Fibroblast of skin of back (primary cell): ENCODE results near the gene RTL10. TPM values are rescaled to one million over a fixed set of nuclear protein-coding genes. Genes with fewer than 3 reads are reported as not detected.

ENCODE experiments used
- DNase-seq: peaks from one replicate; pipeline ENCODE4 v3.0.0-alpha.2; 2013
- polyA plus RNA-seq, 2 experiments: library from polyadenylated mRNA; unstranded; fragments of 120-200 nt; gene quantifications; one replicate each; pipeline ENCODE4 v1.2.1, GENCODE V29; 2013; ENCODE audit not compliant: insufficient read length in 2 of 2

Gene RTL10, protein sequence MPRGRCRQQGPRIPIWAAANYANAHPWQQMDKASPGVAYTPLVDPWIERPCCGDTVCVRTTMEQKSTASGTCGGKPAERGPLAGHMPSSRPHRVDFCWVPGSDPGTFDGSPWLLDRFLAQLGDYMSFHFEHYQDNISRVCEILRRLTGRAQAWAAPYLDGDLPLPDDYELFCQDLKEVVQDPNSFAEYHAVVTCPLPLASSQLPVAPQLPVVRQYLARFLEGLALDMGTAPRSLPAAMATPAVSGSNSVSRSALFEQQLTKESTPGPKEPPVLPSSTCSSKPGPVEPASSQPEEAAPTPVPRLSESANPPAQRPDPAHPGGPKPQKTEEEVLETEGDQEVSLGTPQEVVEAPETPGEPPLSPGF
- polyA plus RNA-seq (2013, experiment 1 of 2; ENCODE audit: insufficient read length) = 11.7 TPM
- polyA plus RNA-seq (2013, experiment 2 of 2; ENCODE audit: insufficient read length) = 9.1 TPM

DNA sequence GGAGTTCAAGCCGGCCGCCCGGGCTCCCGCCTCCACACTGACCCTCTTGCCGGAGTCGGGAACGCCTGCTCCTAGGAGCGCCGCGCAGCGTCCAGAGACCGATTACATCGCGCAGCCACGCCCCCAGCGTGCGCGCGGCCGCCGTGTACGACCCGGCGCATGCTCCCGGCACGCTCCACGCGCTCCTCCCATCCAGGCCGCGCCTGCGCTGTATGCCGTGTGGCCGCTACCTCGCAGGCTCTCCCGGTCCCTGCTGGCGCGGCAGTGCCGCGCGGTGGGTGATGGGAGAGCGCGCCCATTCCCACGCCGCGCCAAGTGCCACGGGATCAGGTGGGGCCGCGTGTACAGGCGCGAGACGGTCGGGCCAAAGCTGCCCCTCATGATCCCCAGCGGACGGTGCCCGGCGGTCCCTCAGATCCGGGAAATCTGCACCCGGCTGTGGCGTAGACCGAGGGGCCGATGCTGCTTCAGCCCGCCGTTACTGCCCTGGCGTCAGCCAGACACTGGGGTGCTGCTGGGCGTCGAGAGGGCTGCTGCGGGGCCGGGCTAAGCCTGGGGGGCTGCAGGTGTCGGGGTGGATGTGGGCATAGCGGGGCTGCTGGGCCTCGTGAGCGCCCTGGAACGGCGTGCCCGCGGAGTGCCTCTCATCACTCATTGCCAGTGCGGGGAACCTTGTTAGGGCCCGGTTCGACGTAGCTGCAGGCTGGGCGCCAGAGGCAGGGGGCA lies at the start of gene RTL10, which contains the start of gene GNB1L:
RTL10 (minus strand) TSS at position 97 of the 726 bp plus-strand sequence. CDS start 2,613 bp downstream, outside the sequence.
GNB1L (minus strand) TSS at position 97 of the 726 bp plus-strand sequence. CDS start 33,519 bp downstream, outside the sequence.
- DNase-seq = peak; percentile 95

DNA sequence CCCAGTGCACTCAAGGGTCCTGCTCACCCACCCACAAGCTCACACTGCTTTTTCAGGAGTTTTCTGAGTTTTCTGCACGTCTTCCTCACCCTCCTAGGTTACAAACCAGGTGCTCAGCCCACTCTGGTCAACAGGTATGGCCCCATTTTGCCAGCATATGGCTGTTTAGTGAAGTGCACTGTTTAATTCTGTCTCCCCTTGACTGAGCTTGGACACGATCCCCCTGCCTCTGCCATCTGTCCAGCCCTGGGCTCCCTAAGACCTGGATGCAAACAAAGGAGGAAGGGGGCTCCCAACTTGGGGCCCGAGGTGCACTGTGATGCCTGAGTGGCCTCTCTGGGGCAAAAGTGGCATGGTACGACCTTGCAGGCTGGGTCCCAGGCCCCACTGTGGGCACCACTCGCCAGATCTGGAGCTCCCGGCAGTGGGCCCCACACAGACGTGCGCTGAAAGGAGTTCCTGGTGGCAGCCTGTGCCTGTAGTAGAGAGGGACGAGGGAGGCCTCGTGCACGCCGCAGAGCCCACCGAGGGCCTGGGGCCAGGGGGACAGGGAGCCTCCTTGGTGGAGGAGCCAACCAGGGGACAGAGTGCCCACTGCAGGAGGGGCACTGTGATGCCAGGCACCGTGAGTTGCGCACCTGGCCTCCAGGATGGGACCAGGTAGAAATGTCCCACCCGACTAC lies 49.6 kb upstream of the RTL10 start:
- no peak for DNase-seq

DNA sequence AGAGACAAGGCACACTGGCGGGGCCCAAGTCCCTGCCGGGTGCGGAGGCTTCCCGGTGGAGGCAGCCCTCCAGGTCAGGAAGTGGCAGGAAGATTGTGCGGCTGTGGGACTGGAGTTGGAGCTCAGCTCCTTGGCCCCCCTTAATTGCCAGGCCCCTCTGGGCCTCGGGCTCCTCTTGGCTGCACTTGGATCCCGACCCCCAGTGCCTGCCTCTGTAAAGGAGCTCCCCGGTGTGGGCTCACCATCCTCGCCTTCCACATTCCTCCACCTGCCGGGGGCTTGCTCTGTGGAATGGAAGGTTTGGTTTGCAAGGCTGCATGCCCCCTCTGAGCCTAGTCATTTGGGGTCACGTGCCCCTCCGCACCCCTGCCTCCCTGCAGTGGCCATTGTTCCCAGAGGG lies 48.8 kb upstream of the RTL10 start:
- no peak for DNase-seq

DNA sequence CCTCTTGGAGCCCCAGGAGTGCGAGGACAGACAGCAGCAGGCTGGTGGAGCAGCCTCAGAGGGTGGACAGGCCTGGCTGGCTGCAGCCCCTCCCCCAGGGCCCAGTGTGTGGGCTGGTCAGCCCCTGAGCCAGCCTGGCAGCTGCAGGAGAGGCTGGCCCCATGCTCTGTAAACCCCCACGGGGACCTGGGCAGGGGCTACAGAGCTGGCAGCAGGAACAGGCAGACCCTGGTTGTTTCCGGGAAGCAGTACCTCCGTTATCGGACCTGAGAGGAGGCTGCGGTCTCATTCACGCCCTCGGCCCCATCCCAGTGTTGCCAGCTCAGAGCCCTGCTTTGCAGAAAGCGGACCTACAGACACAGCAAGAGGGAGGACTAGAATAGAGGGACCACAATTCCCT lies 48.4 kb upstream of the RTL10 start:
- DNase-seq = no peak

DNA sequence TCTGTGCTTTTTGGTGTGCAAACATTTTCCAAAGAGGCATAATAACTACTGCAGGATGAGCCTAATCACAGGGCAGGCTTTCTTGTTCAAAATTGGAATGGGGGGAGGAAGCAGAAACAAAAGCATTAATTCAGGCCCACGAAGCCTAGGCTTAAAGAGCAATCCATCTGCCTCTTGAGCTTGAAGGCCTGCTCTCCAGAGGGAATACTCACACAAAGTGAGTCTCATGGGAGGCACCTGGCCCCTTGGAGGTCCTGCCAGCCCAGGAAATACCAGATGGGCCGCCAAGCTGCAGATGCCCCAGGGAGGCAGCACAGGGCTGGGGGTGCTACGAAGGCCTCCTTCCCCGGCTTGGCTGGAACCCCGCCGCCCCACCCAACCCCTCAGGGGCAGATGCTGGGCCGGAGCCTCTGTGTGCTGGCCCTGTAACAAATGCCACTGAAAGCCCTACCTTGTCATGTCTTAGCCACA lies 47.6 kb upstream of the RTL10 start:
- DNase-seq = no peak

DNA sequence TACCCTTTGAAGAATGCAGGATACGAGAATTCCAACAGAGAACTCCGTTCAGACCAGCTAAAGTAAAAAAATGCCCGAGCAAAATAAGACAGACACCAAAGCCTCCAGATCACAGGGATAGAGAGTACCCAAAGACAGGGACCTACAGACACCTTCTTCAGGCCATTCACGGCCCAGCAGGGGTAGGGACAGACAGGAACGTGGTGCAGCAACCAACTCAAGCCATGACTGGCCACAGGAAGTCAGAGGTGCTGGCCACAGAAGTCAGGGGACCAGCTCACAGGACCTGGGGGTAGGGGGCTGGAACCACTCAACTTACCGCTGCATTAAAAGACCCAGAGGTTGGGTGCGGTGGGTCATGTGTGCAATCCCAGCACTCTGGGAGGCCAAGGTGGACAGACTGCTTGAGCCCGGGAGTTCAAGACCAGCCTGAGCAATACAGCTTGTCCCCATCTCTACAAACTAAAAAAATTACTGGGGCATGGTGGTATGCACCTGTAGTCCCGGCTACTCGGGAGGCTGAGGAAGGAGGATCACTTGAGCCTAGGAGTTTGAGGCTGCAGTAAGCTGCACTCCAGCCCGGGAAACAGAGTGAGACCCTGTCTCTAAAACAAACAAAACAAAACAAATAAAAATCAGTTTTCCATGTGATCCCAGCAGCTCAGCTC lies 47.0 kb upstream of the RTL10 start:
- no peak for DNase-seq

DNA sequence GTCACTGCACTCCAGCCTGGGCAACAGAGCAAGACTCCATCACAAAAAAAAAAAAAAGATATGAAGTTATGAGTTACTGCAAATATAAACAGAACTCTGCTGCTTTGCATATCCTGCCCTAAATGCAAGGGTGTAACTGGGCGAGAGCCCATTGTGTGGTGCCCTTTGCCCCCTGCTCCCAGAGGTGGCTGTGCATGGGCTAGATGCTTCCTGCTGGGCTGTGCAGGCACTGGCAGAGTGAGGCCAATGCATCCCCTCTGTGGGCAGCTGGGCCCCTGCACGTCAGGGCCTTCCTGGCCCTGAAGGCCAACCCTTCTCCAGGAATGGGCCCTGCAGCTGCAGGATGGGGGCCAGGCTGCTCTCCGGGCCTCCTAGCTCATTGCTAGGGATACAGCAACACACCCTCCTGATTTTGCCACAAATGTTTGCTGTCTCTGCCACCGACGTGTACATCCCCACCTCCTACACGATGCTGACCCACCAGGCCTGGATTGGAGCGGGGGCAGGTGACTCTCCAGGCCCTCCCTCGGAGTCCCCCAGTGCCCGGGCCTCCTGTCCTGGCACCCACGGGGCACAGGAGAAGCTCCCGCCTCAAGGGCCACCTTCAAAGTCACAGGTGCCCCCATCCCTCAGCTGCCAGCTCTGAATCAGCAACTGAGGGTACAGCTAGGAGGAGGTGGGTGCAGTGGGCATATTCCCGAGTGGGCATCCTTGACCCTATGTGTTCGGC lies 46.2 kb upstream of the RTL10 start:
- no peak for DNase-seq

DNA sequence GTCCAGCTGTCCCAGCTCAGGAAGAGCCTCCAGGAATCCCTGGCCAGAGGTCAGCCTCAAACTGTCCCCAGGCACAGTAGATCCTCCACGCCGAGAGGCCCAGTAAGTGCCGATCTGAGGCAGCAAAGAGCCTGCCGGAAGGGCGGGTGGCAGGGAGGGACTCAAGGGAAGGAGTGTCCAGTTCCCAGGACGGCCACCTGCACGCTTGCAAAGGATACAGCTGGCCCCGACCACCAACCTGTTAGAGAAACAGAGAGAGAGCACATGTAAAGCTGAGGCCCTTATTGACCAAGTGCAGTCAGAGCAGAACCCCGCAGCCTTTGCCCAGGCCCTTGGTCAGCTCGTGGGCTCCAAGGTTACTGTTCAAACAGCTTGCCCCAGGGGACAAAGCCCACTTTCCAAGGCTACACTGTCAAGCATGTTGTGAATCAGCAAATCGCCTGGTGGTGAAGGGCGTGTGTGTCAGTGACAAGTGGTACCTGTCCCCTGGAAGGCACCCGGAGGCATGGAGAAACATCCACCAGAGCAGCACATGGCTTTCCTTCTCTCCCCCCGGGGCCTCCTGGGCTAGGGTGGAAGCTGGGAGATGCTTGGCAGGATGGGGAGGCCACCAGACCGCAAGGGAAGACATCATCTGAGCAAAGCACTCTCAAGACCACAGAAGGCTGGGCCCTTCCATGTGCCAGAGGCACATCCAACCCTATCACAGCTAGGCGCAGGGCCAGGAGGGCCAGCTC lies 44.3 kb upstream of the RTL10 start:
- DNase-seq = no peak

DNA sequence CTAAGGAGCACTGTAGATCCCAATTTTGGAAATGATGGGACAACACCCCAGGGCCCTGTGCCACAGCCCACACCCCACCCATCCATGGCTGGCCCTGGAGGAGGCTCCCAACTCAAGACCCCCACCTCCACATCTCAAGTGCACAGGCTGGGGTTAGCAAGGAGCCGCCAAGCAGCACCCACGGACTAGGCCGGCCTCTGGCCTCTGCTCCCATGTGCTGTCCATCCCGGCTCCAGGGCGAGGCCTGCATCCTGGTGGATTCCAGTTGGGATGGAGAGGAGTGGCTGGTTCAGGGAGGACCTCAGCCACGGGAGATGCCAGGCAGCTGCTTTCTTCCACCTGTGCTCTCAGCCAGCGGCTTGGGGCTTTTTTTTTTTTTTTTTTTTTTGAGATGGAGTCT lies 43.5 kb upstream of the RTL10 start:
- no peak for DNase-seq

DNA sequence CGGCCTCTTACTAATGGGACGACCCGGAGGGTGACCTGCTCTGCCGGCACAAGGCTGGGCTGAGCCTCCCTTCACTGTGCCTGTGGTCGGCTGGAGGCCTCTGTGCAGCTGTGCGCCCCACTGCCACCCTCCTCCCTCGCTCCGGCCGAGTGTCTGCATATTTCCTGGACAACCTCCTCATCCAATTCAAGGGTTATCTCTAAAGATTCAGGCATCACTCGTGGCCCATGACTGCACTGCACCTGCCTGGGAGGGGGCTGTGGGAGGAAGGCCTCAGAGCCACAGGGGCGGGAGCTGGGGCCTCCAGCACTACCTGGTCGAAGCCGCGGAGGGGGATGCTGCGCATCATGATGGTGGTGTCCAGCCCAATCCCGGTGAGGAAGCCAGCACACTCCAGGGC lies 43.1 kb upstream of the RTL10 start:
- no peak for DNase-seq

DNA sequence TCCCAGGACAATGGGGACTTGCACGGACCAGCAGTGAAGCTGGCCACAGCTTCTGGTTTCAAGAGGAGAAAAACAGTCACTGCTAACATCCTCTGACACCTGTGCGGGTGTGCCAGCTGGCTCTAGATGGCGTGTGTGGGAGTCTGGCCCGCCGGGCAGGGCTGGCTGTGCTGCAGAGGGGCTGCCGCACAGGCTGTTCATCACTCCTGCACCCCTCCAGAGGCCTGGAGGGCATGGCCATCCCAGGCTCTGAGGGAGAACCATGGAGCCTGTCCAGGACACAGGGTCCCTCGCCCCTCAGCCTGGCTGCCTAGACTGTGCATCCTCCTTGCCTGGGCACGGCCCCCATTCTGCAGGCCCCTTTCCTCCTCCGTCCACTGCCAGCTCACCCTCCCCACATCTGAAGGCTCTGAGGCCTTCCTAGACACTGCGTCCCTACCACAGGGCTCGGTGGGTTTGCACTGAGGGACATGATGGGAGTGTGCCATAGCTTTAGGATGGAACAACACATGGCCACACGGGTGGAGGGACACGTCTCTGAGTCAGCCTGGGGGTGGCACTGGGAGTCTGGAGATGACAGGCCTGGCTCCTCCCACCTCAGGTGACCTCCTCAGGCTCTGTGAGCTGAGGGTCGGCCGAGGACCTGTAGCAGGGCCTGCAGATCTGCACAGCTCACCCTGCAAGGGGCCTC lies 42.1 kb upstream of the RTL10 start:
- DNase-seq = no peak

DNA sequence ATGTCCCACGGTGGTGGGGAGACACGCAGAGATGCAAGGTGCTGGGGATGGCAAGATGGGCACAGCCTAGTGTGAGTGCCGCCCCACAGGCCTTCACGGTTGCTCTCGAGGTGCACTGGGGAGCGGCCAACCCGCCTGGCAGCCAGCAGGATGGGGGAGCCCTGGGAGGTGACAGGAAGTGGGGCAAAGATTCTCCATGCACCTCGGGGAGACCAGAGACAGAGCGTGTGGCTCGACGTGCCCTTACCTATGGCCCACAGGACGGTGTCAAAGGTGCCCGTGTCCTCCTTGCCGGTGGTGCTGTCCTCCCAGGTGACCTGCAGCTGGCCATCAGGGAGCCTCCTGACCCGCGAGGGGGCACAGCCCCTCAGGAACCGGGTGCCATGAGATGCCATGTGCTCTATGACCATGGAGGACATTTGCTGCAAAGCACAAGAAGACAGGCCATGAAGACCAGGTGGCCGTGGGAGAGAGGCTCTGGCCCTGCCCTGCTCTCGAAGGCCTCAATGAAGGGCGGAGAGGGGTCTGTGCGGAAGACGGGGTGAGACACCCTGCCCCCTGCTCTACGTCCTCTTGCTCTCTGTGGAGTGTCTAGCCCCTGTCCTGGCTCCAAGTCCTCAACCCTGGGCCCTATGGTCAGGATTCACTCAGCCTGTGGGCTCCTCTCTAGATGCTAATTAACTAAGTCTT lies 40.6 kb upstream of the RTL10 start:
- no peak for DNase-seq

DNA sequence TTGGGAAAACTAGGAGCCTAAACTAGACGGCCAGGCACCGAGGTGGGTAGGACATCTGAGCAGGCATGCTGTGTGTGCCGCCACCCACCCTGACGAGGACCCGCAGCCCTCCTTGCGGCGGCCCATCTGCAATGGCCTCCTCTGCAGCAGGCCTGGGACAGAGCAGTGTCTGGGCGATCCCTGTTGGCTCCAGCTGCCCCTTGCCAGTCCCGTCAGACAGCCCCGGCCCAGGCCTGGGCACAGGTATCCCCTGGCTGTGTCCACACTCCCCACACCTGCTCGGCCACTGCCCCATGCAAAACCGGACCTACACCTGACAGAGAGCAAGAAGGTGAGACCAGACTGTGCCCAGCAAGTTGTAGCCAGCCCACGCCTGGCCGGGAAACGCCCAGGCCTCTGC lies 38.7 kb upstream of the RTL10 start:
- DNase-seq = no peak

DNA sequence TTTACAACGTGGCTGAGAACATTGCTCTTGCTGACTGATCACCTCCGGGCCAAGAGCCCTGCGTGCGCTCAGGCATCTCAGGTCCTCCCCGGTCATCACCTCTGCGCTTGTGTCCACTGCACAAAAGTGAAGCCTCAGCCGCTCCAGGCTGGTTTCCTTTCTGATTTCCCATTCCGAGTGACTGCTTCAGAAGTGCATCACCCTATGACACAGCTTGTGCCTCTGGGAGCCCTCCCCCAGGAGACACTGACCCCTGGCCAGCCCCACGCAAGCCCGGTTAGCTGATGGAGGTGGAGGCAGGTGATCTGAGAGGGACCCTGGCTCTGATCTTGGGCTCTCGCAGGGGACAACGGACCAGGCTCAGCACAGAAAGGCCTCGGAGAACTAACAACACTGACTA lies 38.3 kb upstream of the RTL10 start:
- DNase-seq = no peak

DNA sequence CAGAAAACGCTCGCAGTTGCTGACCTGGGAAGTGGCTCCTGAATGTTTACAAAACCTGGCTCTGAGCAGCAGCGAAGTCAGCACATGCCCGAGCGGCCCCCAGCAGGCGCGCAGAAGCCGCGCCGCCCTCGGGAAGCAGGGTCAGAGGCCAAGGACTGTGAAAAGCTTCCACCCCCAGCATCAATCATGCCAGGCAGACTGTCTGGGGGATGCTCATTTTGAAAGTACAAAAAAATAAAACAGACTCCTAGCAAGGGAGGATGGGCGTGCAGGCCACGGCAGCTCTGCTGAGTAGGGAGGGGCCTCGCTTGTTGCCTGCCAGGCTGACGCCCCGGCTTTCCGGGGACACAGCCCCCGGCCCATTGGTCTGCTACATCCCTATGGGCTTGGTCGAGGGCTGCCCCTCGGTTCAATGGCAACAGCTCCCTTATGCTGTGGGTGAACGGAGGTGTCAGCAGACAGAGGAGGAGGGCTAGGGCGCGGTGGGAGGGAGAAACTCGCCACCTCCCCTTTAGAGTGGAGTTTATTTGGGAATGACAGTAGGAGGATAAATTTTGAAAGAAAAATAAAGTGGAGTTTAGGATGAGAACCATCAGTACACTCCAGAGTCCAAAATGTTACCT lies 37.7 kb upstream of the RTL10 start:
- DNase-seq = no peak

DNA sequence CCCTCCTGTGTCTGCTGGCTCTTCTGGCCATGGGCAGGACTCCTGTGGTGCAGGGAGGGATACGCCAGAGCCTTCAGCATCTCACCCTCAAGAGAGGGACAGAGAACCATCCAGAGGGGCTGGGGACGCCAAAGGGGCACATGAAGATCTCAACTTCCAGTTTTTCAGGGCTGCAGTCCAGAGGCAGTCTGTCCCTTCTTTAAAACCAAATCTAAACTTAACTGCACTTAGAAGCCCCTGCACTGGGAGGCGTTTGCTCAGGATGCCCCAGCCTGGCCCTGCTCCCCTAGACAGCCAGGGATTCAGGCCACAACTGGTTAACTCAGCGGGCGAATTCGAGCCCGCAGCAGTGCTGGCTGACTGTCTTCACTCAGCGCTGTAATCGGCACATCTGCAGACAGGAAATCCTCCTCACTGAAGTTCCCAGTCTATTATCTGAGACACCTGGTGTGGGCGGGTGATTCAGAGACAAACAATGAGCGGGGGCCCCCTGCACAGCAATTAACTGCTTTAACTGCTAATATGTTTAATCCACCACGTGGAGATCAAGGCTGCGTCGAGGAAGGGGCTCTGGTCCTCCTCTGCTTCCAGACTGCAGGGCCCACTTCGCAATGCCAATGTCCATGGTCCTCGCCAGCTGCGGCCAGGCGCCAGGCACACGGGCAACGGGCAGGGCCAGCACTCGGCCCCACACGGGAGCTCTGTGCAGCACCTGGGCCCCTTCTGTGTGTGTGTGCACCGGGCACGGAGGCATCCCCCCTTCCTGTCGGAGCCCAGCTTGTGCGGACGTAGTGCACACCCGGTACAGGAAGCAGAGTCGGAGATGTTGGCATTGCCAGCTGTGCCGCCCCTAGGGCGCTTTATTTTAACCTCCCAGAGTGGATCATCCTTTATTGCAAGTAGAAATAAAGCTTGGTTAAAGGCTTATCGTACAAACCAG lies 36.9 kb upstream of the RTL10 start:
- DNase-seq = peak; percentile 74

DNA sequence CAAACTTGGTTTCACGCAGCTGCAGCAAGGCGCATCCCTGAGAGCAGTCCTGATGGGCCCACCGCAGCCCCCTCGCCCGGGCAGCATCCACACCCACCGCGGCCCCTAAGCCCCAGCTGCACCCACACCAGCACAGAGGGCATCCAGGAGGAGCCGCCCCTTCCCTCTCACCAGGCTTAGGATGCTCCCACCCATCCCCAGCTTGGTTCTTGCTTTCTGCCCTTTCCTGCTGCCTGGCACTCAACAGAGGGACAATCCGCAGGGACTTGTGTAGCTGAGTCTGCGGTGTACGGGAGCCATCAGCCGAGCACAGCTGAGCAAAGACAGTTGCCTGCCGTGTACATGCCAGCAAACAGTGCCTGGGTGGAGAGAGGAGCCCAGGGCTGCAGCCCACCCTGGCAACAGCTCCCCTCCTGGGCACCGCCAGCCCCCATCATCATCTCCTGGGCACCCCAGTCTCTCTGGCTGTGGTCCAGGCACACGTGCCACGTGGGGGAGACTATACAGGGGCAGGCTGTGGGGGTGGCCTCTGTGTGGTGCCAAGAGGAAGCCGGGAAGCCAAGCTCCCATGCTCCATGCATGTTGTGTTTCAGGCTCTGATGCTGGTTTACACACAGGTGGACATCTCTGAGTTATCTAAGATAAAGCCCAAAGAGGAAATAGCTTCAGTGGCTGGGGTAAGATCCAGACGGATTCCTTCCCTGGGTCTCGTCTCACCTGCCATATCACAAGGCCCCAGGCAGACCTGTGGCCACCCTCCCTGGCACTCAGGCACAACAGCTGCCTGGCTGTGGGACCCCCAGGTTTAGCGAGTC lies 36.0 kb upstream of the RTL10 start:
- no peak for DNase-seq
